Measurements from ENCODE around the gene ZC3HAV1.

Gene ZC3HAV1

GRCh38 chr7:139022286-139022685 lies 87.2 kb downstream of the ZC3HAV1 start:
- no peak overlapping the region for H3K27ac Mint-ChIP-seq

GRCh38 chr7:139018910-139019309 lies 90.6 kb downstream of the ZC3HAV1 start:
- no peaks in the 10 kb centered on the region for H3K9me3 Mint-ChIP-seq
- peaks cover 5% of the 10 kb centered on the region for H3K4me1 Mint-ChIP-seq (ENCODE audit: low read depth)
- no peak overlapping the region for H3K4me3 Mint-ChIP-seq
- no peak overlapping the region for H3K27ac Mint-ChIP-seq
- no peaks in the 10 kb centered on the region for H3K27me3 Mint-ChIP-seq
- peaks cover 22% of the 10 kb centered on the region for H3K36me3 Mint-ChIP-seq (ENCODE audit: low read depth)
- DNase-seq, result no peak

More at GRCh38 chr7:139022286-139022685, 87.2 kb downstream of the ZC3HAV1 start:
- H3K4me3 Mint-ChIP-seq, result no peak overlapping the region
- no peak for DNase-seq
- H3K36me3 Mint-ChIP-seq (ENCODE audit: low read depth), result peaks cover 51% of the 10 kb centered on the region
- H3K9me3 Mint-ChIP-seq, result no peaks in the 10 kb centered on the region
- no peaks in the 10 kb centered on the region for H3K27me3 Mint-ChIP-seq
- peaks cover 3% of the 10 kb centered on the region for H3K4me1 Mint-ChIP-seq (ENCODE audit: low read depth)

GRCh38 chr7:139016931-139017511 lies 92.5 kb downstream of the ZC3HAV1 start:
- peaks cover 6% of the 10 kb centered on the region for H3K36me3 Mint-ChIP-seq (ENCODE audit: low read depth)
- H3K4me1 Mint-ChIP-seq (ENCODE audit: low read depth), result peaks cover 5% of the 10 kb centered on the region
- H3K27me3 Mint-ChIP-seq, result no peaks in the 10 kb centered on the region
- no peak overlapping the region for H3K4me3 Mint-ChIP-seq
- H3K27ac Mint-ChIP-seq, result no peak overlapping the region
- H3K9me3 Mint-ChIP-seq, result no peaks in the 10 kb centered on the region
- DNase-seq, result peak; percentile 56

- H3K4me1 Mint-ChIP-seq (ENCODE audit: low read depth), result no peaks in the 10 kb centered on the region
- no peaks in the 10 kb centered on the region for H3K9me3 Mint-ChIP-seq
- H3K36me3 Mint-ChIP-seq (ENCODE audit: low read depth), result no peaks in the 10 kb centered on the region
- H3K27me3 Mint-ChIP-seq, result no peaks in the 10 kb centered on the region
- H3K4me3 Mint-ChIP-seq, result no peak overlapping the region
- no peak overlapping the region for H3K27ac Mint-ChIP-seq
- DNase-seq, result no peak
Measured at GRCh38 chr7:139011373-139011772, 98.1 kb downstream of the ZC3HAV1 start.

GRCh38 chr7:139004321-139005090 lies 105.0 kb downstream of the ZC3HAV1 start:
- H3K36me3 Mint-ChIP-seq (ENCODE audit: low read depth), result no peaks in the 10 kb centered on the region
- H3K4me3 Mint-ChIP-seq, result no peak overlapping the region
- peaks cover 22% of the 10 kb centered on the region for H3K9me3 Mint-ChIP-seq
- H3K4me1 Mint-ChIP-seq (ENCODE audit: low read depth), result peaks cover under 1% of the 10 kb centered on the region
- H3K27me3 Mint-ChIP-seq, result no peaks in the 10 kb centered on the region
- no peak for DNase-seq
- H3K27ac Mint-ChIP-seq, result no peak overlapping the region

- H3K9me3 Mint-ChIP-seq, result peaks cover 10% of the 10 kb centered on the region
- no peak for DNase-seq
- peaks cover 4% of the 10 kb centered on the region for H3K4me1 Mint-ChIP-seq (ENCODE audit: low read depth)
- no peaks in the 10 kb centered on the region for H3K36me3 Mint-ChIP-seq (ENCODE audit: low read depth)
- H3K27ac Mint-ChIP-seq, result no peak overlapping the region
- H3K4me3 Mint-ChIP-seq, result no peak overlapping the region
- H3K27me3 Mint-ChIP-seq, result peaks cover 3% of the 10 kb centered on the region
Measured at GRCh38 chr7:138999414-138999813, 110.1 kb downstream of the ZC3HAV1 start.

Measured in activated T-cell treated with anti-CD3 and anti-CD28 coated beads, Interleukin-2, amount 50 U/mL, for 24 hours (primary cell).